ENCODE measurements around the gene NCAM1.

NCAM1 gene

DNA sequence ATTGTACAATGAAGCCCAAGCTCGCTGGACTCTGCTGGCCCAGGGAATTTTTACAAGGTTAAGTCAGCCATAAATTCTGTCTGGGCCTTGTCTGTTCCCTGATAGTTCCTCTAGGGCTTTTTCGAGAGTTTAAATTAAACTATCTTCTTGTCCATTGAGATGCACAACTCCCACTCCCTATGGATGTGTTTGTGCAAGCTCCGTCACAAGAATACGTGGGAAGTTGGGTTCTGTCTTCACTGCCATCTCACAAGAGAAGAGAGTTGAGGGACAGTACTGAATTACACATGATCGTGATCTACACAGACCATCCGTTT, 199.5 kb downstream of the NCAM1 start:
- Histone ChIP-seq H3K9ac (ENCODE audit: insufficient read length, low read depth) (no peak overlapping the region), H3K4me1 (ENCODE audit: insufficient read depth, insufficient read length) (no peaks in the 10 kb centered on the region), H3K27me3 (ENCODE audit: insufficient read depth, insufficient read length) (no peaks in the 10 kb centered on the region), H3K9me3 (ENCODE audit: insufficient read depth, low read length) (no peaks in the 10 kb centered on the region), H3K4me3 (ENCODE audit: insufficient read length, low read depth) (no peak overlapping the region), H3K36me3 (ENCODE audit: insufficient read depth, insufficient read length, low read length) (no peaks in the 10 kb centered on the region)
- TF ChIP-seq YY1 (IDR thresholded peaks at IDR 0.05; ENCODE audit: insufficient read depth, insufficient read length) (no peak), SUZ12 (IDR thresholded peaks at IDR 0.05; ENCODE audit: extremely low read depth, insufficient read depth, insufficient read length) (no peak), ZNF274 (IDR thresholded peaks at IDR 0.05; ENCODE audit: low read depth, low read length) (no peak)
- no peak for DNase-seq (ENCODE audit: low read depth, low spot score)

DNA sequence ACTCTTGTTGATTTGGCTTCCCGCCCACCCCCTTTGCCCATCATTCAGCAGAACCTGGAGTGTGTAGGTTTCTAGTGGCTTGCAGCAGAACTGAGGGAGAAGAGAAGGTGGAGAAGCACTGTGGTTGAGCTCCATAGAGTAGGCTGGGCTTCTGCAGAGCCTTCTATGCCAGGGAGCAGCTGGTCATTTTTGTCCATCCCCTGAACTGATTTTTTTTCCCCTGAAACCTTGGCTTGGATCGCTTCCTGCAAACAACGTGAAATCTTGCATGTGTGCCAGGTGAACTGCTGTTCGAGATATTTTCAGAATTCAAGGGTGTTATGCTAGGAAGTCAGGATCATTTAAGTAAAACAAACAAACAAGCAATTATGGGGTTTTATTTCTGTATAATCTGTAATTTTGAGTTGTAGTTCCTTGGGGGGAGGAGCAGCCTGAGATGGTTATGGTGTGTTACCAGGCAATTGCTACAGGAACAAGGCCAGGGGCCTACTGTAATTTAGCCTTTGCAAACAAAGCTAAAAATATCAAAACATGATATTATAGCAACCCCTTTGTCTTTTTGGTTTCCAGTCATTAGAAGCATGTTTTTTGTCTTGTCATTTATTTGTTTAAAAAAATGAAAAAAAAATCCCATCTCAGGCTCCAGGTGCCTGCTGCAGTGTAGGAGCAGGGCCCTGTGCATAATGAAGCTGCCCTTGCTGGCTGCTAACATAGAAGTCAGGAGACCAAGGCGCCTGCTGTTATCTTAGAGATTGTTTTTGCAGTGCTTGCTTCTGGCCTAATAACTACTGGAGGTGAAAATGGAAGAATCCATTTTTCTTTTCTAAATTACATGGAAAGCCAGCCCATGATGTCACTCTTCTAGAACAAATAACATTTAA, 200.7 kb downstream of the NCAM1 start:
- no peaks in the 10 kb centered on the region for H3K27me3 ChIP-seq (ENCODE audit: insufficient read depth, insufficient read length)
- no peak overlapping the region for H3K9ac ChIP-seq (ENCODE audit: insufficient read length, low read depth)
- TF ChIP-seq YY1 (IDR thresholded peaks at IDR 0.05; ENCODE audit: insufficient read depth, insufficient read length) (no peak), SUZ12 (IDR thresholded peaks at IDR 0.05; ENCODE audit: extremely low read depth, insufficient read depth, insufficient read length) (no peak), ZNF274 (IDR thresholded peaks at IDR 0.05; ENCODE audit: low read depth, low read length) (no peak)
- H3K4me1 ChIP-seq (ENCODE audit: insufficient read depth, insufficient read length): no peaks in the 10 kb centered on the region
- no peak overlapping the region for H3K4me3 ChIP-seq (ENCODE audit: insufficient read length, low read depth)
- DNase-seq (ENCODE audit: low read depth, low spot score): no peak
- H3K9me3 ChIP-seq (ENCODE audit: insufficient read depth, low read length): no peaks in the 10 kb centered on the region
- no peaks in the 10 kb centered on the region for H3K36me3 ChIP-seq (ENCODE audit: insufficient read depth, insufficient read length, low read length)

DNA sequence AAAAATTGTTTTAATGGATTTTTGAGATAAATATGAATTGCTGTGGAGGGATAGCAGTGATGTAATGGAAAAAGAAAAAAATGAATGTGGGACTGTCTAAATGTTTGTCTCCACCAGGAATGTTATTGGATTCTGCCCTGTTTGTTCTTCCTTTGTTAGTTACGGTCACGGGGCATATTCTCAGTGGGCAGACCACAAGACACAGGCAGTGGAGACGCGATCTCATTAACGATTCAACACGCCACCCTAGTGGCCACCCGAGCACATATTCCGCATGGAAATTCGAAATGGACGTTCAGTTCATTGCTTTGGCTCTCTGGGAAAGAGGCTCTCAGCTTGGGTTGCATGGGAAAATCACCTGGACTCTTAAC, 201.4 kb downstream of the NCAM1 start:
- no peaks in the 10 kb centered on the region for H3K27me3 ChIP-seq (ENCODE audit: insufficient read depth, insufficient read length)
- DNase-seq (ENCODE audit: low read depth, low spot score): no peak
- H3K4me1 ChIP-seq (ENCODE audit: insufficient read depth, insufficient read length): no peaks in the 10 kb centered on the region
- no peaks in the 10 kb centered on the region for H3K9me3 ChIP-seq (ENCODE audit: insufficient read depth, low read length)
- H3K4me3 ChIP-seq (ENCODE audit: insufficient read length, low read depth): no peak overlapping the region
- no peak overlapping the region for H3K9ac ChIP-seq (ENCODE audit: insufficient read length, low read depth)
- TF ChIP-seq ZNF274 (IDR thresholded peaks at IDR 0.05; ENCODE audit: low read depth, low read length) (no peak), SUZ12 (IDR thresholded peaks at IDR 0.05; ENCODE audit: extremely low read depth, insufficient read depth, insufficient read length) (no peak), YY1 (IDR thresholded peaks at IDR 0.05; ENCODE audit: insufficient read depth, insufficient read length) (no peak)
- H3K36me3 ChIP-seq (ENCODE audit: insufficient read depth, insufficient read length, low read length): no peaks in the 10 kb centered on the region

DNA sequence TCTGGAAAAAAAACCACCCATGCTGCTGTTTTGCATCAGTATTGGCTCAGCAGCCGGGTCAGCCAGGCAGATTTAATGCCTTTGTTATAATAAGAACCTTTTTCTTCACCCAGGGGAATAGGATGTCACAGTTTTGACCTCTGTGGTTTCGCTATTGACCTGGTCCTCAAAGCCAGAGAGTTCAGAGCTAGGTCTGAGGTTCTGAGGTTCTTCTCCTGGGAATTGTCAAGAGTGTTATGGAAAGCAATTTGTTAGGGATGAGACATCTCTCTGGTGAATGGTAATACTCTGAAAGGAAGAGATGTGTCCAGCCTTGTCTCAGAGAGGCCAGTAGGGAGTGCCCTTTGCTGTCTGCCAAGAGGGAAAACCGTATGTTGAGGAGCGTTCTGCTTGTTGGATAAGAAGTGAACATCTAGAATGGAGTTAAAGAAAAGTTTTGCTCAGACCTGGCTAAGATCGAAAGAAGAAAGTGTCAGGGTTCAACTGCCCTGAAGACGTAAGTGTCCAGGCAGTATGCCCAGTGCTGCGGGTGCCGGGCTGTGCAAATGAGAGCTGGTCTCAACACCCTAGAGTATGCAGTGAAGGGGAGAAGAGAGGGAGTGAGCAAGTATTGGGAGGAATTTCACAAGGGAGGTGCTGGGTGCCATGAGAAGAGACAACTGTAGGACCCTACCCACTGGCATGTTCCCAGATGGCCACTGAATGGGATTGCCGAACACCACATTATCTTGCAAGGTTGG, 202.2 kb downstream of the NCAM1 start:
- no peak overlapping the region for H3K4me3 ChIP-seq (ENCODE audit: insufficient read length, low read depth)
- H3K36me3 ChIP-seq (ENCODE audit: insufficient read depth, insufficient read length, low read length): no peaks in the 10 kb centered on the region
- H3K9ac ChIP-seq (ENCODE audit: insufficient read length, low read depth): no peak overlapping the region
- no peaks in the 10 kb centered on the region for H3K4me1 ChIP-seq (ENCODE audit: insufficient read depth, insufficient read length)
- H3K27me3 ChIP-seq (ENCODE audit: insufficient read depth, insufficient read length): no peaks in the 10 kb centered on the region
- TF ChIP-seq YY1 (IDR thresholded peaks at IDR 0.05; ENCODE audit: insufficient read depth, insufficient read length) (no peak), SUZ12 (IDR thresholded peaks at IDR 0.05; ENCODE audit: extremely low read depth, insufficient read depth, insufficient read length) (no peak), ZNF274 (IDR thresholded peaks at IDR 0.05; ENCODE audit: low read depth, low read length) (no peak)
- DNase-seq (ENCODE audit: low read depth, low spot score): no peak
- H3K9me3 ChIP-seq (ENCODE audit: insufficient read depth, low read length): no peaks in the 10 kb centered on the region

DNA sequence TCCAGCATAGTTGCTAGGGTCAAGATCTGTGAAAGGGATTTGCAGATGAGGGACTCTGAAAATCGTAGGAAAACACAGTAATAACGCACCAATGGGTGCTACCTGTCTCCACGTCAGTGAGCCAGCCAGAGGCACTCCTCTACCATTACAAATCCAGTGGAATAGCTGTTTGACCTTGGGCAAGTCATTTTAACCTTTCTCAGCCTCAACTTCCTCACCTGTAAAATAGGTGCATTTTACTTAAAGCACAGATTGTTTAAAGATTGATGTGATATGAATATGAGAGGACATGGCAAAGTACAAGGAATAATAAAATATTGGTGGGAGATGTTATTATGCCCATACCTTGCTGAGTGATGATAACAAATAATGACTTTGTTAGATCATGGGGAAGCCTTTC, 205.1 kb downstream of the NCAM1 start:
- TF ChIP-seq SUZ12 (IDR thresholded peaks at IDR 0.05; ENCODE audit: extremely low read depth, insufficient read depth, insufficient read length) (no peak), YY1 (IDR thresholded peaks at IDR 0.05; ENCODE audit: insufficient read depth, insufficient read length) (no peak), ZNF274 (IDR thresholded peaks at IDR 0.05; ENCODE audit: low read depth, low read length) (no peak)
- H3K36me3 ChIP-seq (ENCODE audit: insufficient read depth, insufficient read length, low read length): no peaks in the 10 kb centered on the region

DNA sequence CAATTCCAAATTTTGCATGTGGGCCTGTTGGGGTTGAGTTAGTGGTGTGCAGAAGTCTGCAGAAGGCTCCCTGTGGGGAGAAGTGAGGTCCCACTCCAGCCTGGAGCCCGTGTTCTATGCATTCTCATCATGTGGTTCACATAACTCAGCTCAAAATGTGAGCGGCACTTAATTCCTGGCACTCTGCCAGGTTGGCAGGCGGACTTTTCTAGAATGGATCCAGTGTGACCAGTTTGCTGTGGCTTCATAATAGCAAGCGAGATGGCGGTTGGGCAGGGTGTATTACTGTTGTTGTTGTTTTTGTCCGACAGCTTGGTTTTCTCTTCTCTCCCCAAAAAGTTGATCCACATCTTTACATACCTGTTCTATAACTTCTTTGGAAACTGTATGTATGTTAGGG, 206.4 kb downstream of the NCAM1 start:
- Histone ChIP-seq H3K4me1 (ENCODE audit: insufficient read depth, insufficient read length) (no peaks in the 10 kb centered on the region), H3K9me3 (ENCODE audit: insufficient read depth, low read length) (no peaks in the 10 kb centered on the region), H3K4me3 (ENCODE audit: insufficient read length, low read depth) (no peak overlapping the region), H3K36me3 (ENCODE audit: insufficient read depth, insufficient read length, low read length) (no peaks in the 10 kb centered on the region), H3K27me3 (ENCODE audit: insufficient read depth, insufficient read length) (no peaks in the 10 kb centered on the region), H3K9ac (ENCODE audit: insufficient read length, low read depth) (no peak overlapping the region)
- TF ChIP-seq ZNF274 (IDR thresholded peaks at IDR 0.05; ENCODE audit: low read depth, low read length): no peak
- no peak for TF ChIP-seq SUZ12 (IDR thresholded peaks at IDR 0.05; ENCODE audit: extremely low read depth, insufficient read depth, insufficient read length)
- no peak for TF ChIP-seq YY1 (IDR thresholded peaks at IDR 0.05; ENCODE audit: insufficient read depth, insufficient read length)
- DNase-seq (ENCODE audit: low read depth, low spot score): no peak

More for the DNA sequence above, 205.1 kb downstream of the NCAM1 start:
- H3K27me3 ChIP-seq (ENCODE audit: insufficient read depth, insufficient read length): no peaks in the 10 kb centered on the region
- H3K4me3 ChIP-seq (ENCODE audit: insufficient read length, low read depth): no peak overlapping the region
- DNase-seq (ENCODE audit: low read depth, low spot score): no peak
- H3K9ac ChIP-seq (ENCODE audit: insufficient read length, low read depth): no peak overlapping the region
- H3K9me3 ChIP-seq (ENCODE audit: insufficient read depth, low read length): no peaks in the 10 kb centered on the region
- no peaks in the 10 kb centered on the region for H3K4me1 ChIP-seq (ENCODE audit: insufficient read depth, insufficient read length)
